Lower leg skin (tissue), 3 donors: ENCODE measurements around the gene MKNK1.

Experiments used
- POLR2A ChIP-seq, 2 donors: fragments of 450-650 bp; IDR thresholded peaks; one replicate each; pipeline ENCODE4 v1.6.1; 2016 to 2017; ENCODE audit warnings: antibody characterized with exemption in 2 of 2, mild to moderate bottlenecking in 1 of 2, moderate library complexity in 1 of 2
- TF ChIP-seq, protein P1 (sequence below), 3 donors: fragments of 450-650 bp; IDR thresholded peaks; one replicate each; pipeline ENCODE4 v1.5.1; 2016; ENCODE audit warnings: antibody characterized with exemption in 3 of 3, mild to moderate bottlenecking in 3 of 3, moderate library complexity in 2 of 3

GRCh38 chr1:46642115-46642680, 38.1 kb upstream of the MKNK1 start:
- TF ChIP-seq, protein P1, sequence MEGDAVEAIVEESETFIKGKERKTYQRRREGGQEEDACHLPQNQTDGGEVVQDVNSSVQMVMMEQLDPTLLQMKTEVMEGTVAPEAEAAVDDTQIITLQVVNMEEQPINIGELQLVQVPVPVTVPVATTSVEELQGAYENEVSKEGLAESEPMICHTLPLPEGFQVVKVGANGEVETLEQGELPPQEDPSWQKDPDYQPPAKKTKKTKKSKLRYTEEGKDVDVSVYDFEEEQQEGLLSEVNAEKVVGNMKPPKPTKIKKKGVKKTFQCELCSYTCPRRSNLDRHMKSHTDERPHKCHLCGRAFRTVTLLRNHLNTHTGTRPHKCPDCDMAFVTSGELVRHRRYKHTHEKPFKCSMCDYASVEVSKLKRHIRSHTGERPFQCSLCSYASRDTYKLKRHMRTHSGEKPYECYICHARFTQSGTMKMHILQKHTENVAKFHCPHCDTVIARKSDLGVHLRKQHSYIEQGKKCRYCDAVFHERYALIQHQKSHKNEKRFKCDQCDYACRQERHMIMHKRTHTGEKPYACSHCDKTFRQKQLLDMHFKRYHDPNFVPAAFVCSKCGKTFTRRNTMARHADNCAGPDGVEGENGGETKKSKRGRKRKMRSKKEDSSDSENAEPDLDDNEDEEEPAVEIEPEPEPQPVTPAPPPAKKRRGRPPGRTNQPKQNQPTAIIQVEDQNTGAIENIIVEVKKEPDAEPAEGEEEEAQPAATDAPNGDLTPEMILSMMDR (IDR thresholded peaks at IDR 0.05) = no peak
- TF ChIP-seq POLR2A (IDR thresholded peaks at IDR 0.05) = no peak
